OCI-LY7 (cell line): ENCODE data around the gene MTMR10.

Experiments used
- EZH2phosphoT487 ChIP-seq: fragments of 200-600 bp; sonication (generic); IDR thresholded peaks from 2 replicates; pipeline ENCODE4 v1.6.1; 2018; ENCODE audit warnings: low read depth, borderline replicate concordance, mild to moderate bottlenecking, mixed run types, antibody characterized with exemption, low read length, moderate library complexity, mixed read lengths
- TF ChIP-seq, protein P1 (sequence below): fragments of 200-600 bp; sonication (generic); conservative IDR thresholded peaks from 2 replicates; pipeline ENCODE4 v1.5.1; 2014; ENCODE audit warnings: mild to moderate bottlenecking, antibody characterized with exemption, low read length, moderate library complexity, mixed read lengths

DNA sequence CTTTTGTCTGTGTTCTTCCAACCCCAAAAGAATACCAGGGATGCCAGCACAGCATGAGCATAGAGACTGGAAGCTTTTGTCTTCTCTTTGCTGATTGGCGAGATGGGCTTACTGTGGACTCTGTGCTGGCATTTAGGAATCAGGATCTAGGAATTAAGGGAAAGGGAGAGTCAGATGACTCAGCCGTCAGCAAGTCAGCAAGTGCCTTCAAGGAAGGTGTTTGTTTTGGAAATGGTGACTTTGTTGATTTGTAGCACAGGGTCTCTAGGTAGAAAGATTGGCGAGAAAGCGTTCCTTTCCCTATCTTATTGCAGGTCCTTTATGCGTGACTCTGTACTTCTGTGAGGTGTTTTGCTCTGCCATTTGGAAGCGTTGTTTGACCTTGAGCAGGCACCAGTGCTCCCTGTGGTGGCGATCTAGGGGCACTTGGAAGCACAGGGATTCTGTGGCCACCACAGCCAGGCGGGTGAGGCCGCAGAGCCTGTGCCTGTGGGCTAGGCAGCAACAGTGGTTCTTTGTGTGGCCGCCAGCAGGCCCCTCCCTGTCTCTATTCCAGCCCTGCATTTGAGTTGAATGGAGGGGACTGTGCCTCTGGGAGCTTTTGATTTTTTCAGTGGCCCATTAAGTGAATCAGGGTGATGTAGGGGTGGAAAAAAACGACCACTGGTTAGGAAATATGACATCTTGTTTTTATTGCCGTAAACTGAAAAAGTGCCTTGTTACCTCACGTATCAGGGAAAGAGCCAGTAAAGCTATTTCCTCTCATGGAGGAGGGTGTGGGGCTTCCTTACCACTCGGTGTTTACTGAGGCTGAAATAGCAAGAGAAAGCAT is 68.7 kb downstream of the MTMR10 start:
- TF ChIP-seq, protein P1, sequence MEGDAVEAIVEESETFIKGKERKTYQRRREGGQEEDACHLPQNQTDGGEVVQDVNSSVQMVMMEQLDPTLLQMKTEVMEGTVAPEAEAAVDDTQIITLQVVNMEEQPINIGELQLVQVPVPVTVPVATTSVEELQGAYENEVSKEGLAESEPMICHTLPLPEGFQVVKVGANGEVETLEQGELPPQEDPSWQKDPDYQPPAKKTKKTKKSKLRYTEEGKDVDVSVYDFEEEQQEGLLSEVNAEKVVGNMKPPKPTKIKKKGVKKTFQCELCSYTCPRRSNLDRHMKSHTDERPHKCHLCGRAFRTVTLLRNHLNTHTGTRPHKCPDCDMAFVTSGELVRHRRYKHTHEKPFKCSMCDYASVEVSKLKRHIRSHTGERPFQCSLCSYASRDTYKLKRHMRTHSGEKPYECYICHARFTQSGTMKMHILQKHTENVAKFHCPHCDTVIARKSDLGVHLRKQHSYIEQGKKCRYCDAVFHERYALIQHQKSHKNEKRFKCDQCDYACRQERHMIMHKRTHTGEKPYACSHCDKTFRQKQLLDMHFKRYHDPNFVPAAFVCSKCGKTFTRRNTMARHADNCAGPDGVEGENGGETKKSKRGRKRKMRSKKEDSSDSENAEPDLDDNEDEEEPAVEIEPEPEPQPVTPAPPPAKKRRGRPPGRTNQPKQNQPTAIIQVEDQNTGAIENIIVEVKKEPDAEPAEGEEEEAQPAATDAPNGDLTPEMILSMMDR, result no peak
- TF ChIP-seq EZH2phosphoT487, result no peak
